IMR-90 (cell line): ENCODE results near the gene ASXL3. TPM values are rescaled to one million over a fixed set of nuclear protein-coding genes. Genes with fewer than 3 reads are reported as not detected.

Source experiments
- ATAC-seq: fragments of 200-7000 bp; cut with Tn5 transposase; 2 replicates; pipeline ENCODE4 v1.9.1; 2020; ENCODE audit warnings: low read depth, mild to moderate bottlenecking, moderate library complexity
- BruUV-seq: library from RNA; stranded (reverse); fragments of 400-500 nt; replicated peaks from 2 replicates; lab custom pipeline; 2021; lab: Mats Ljungman, UMichigan
- CTCF ChIA-PET: fragments of 300-600 bp; formaldehyde crosslinking; extraction: SDS; loops from one replicate; lab custom pipeline; 2021; ENCODE audit warnings: antibody characterized with exemption; lab: Yijun Ruan, JAX
- POLR2A ChIA-PET: fragments of 300-600 bp; sonication (Branson Sonifier 250); formaldehyde crosslinking; loops from one replicate; lab custom pipeline; 2022; ENCODE audit warnings: antibody characterized with exemption; ENCODE audit not compliant: unreplicated experiment; lab: Charles Lee
- DNase-seq: peaks from one replicate; pipeline ENCODE4 v3.0.0; 2013
- H2AFZ ChIP-seq: replicated peaks from 2 replicates; pipeline ENCODE3; 2013; ENCODE audit warnings: low read length, mild to moderate bottlenecking; ENCODE audit not compliant: poor library complexity
- H2AK5ac ChIP-seq: 2 replicates; pipeline ENCODE4 v1.6.1; 2013; ENCODE audit warnings: low read depth, low read length, inconsistent platforms
- H2AK9ac ChIP-seq: replicated peaks from 2 replicates; pipeline ENCODE3; 2013; ENCODE audit warnings: mild to moderate bottlenecking, low read depth, low read length, moderate library complexity; ENCODE audit not compliant: poor library complexity
- H2BK120ac ChIP-seq: 2 replicates; pipeline ENCODE4 v1.6.1; 2013; ENCODE audit warnings: low read depth, low read length, inconsistent platforms
- H2BK15ac ChIP-seq: 3 replicates; pipeline ENCODE4 v1.6.1; 2013; ENCODE audit warnings: low read depth, low read length, inconsistent platforms
- H2BK20ac ChIP-seq: 2 replicates; pipeline ENCODE4 v1.6.1; 2013; ENCODE audit warnings: low read depth, mild to moderate bottlenecking, inconsistent platforms, low read length, moderate library complexity
- H2BK5ac ChIP-seq: 2 replicates; pipeline ENCODE4 v1.6.1; 2013; ENCODE audit warnings: mild to moderate bottlenecking, low read depth, low read length, inconsistent platforms; ENCODE audit not compliant: poor library complexity, severe bottlenecking
- H3K14ac ChIP-seq: replicated peaks from 2 replicates; pipeline ENCODE4 v1.6.1; 2013; ENCODE audit warnings: low read depth, low read length, inconsistent platforms
- H3K18ac ChIP-seq: 2 replicates; pipeline ENCODE4 v1.6.1; 2013; ENCODE audit warnings: low read depth, low read length, control low read depth
- H3K23ac ChIP-seq: 2 replicates; pipeline ENCODE4 v1.6.1; 2013; ENCODE audit warnings: low read depth, low read length, inconsistent platforms
- H3K27ac ChIP-seq: 2 replicates; pipeline ENCODE4 v1.5.1; 2013; ENCODE audit warnings: mild to moderate bottlenecking, control low read depth, low read length; ENCODE audit not compliant: insufficient read depth
- H3K27me3 ChIP-seq: 2 replicates; pipeline ENCODE4 v1.6.1; 2013; ENCODE audit warnings: low read length; ENCODE audit not compliant: control insufficient read depth, insufficient read depth
- H3K36me3 ChIP-seq: 2 replicates; pipeline ENCODE4 v1.6.1; 2013; ENCODE audit warnings: low read length, mixed read lengths; ENCODE audit not compliant: control insufficient read depth, insufficient read depth
- H3K4ac ChIP-seq: 2 replicates; pipeline ENCODE4 v1.6.1; 2013; ENCODE audit warnings: low read depth, low read length, inconsistent platforms
- H3K4me1 ChIP-seq: 2 replicates; pipeline ENCODE4 v1.6.1; 2013; ENCODE audit warnings: low read length, mixed read lengths; ENCODE audit not compliant: control insufficient read depth, insufficient read depth
- H3K4me2 ChIP-seq: 2 replicates; pipeline ENCODE4 v1.6.1; 2013; ENCODE audit warnings: low read depth, mild to moderate bottlenecking, control low read depth, low read length, moderate library complexity
- H3K4me3 ChIP-seq: 2 replicates; pipeline ENCODE4 v1.5.1; 2013; ENCODE audit warnings: low read depth, mild to moderate bottlenecking, control low read depth, low read length, moderate library complexity; ENCODE audit not compliant: insufficient read depth
- H3K56ac ChIP-seq: 2 replicates; pipeline ENCODE4 v1.6.1; 2013; ENCODE audit warnings: low read length, inconsistent platforms; ENCODE audit not compliant: insufficient read depth; ENCODE audit errors: extremely low read depth
- H3K79me1 ChIP-seq, 2 experiments: 2 replicates each; pipeline ENCODE4 v1.6.1; 2013; ENCODE audit warnings: low read length in 2 of 2, inconsistent platforms in 1 of 2, low read depth in 1 of 2
- H3K9ac ChIP-seq: 2 replicates; pipeline ENCODE4 v1.6.1; 2013; ENCODE audit warnings: low read depth, low read length, control low read depth
- H3K9me1 ChIP-seq: 2 replicates; pipeline ENCODE4 v1.6.1; 2013; ENCODE audit warnings: low read length, inconsistent platforms; ENCODE audit not compliant: insufficient read depth
- H3K9me3 ChIP-seq: 2 replicates; pipeline ENCODE4 v1.6.1; 2013; ENCODE audit warnings: low read length; ENCODE audit not compliant: control insufficient read depth, insufficient read depth
- H4K20me1 ChIP-seq: 2 replicates; pipeline ENCODE4 v1.6.1; 2013; ENCODE audit warnings: low read length, inconsistent platforms; ENCODE audit not compliant: insufficient read depth
- H4K5ac ChIP-seq: 2 replicates; pipeline ENCODE4 v1.6.1; 2013; ENCODE audit warnings: mild to moderate bottlenecking, low read depth, low read length, control low read depth
- H4K8ac ChIP-seq, 2 experiments: 2 replicates each; pipeline ENCODE4 v1.6.1; 2013; ENCODE audit warnings: low read depth in 2 of 2, low read length in 2 of 2, control low read depth in 1 of 2, inconsistent platforms in 1 of 2
- H4K91ac ChIP-seq: 2 replicates; pipeline ENCODE4 v1.6.1; 2013; ENCODE audit warnings: low read depth, low read length, inconsistent platforms; ENCODE audit not compliant: insufficient read depth
- BHLHE40 ChIP-seq: fragments of 150-350 bp; IDR thresholded peaks from 2 replicates; pipeline ENCODE4 v1.6.1; 2016; ENCODE audit warnings: mild to moderate bottlenecking, low read depth, low read length
- CEBPB ChIP-seq: IDR thresholded peaks from 2 replicates; pipeline ENCODE4 v1.6.1; 2012; ENCODE audit warnings: low read depth, low read length, improper control_type of control experiment
- CHD1 ChIP-seq: IDR thresholded peaks from 2 replicates; pipeline ENCODE4 v1.6.1; 2012; ENCODE audit warnings: low read depth, low read length, improper control_type of control experiment
- FOS ChIP-seq: fragments of 150-350 bp; IDR thresholded peaks from 2 replicates; pipeline ENCODE4 v1.6.1; 2016; ENCODE audit warnings: low read depth, low read length
- MAFK ChIP-seq: IDR thresholded peaks from 2 replicates; pipeline ENCODE4 v1.6.1; 2012; ENCODE audit warnings: low read depth, low read length, improper control_type of control experiment
- MAZ ChIP-seq: IDR thresholded peaks from 2 replicates; pipeline ENCODE4 v1.6.1; 2012; ENCODE audit warnings: low read depth, mild to moderate bottlenecking, low read length, improper control_type of control experiment, moderate library complexity, borderline replicate concordance
- MXI1 ChIP-seq: IDR thresholded peaks from 2 replicates; pipeline ENCODE4 v1.6.1; 2012; ENCODE audit warnings: low read depth, mild to moderate bottlenecking, low read length, moderate library complexity, borderline replicate concordance
- NFE2L2 ChIP-seq: fragments of 150-350 bp; IDR thresholded peaks from 2 replicates; pipeline ENCODE4 v1.6.1; 2016; ENCODE audit warnings: low read depth, mild to moderate bottlenecking, low read length
- POLR2A ChIP-seq: IDR thresholded peaks from 2 replicates; pipeline ENCODE4 v1.6.1; 2012; ENCODE audit warnings: mild to moderate bottlenecking, low read depth, low read length
- RAD21 ChIP-seq: IDR thresholded peaks from 2 replicates; pipeline ENCODE4 v1.6.1; 2012; ENCODE audit warnings: low read length, improper control_type of control experiment
- RCOR1 ChIP-seq: IDR thresholded peaks from 2 replicates; pipeline ENCODE4 v1.6.1; 2012; ENCODE audit warnings: mild to moderate bottlenecking, low read length, improper control_type of control experiment; ENCODE audit not compliant: insufficient replicate concordance
- SMC3 ChIP-seq: fragments of 150-350 bp; IDR thresholded peaks from 2 replicates; pipeline ENCODE4 v1.6.1; 2016; ENCODE audit warnings: low read depth, mild to moderate bottlenecking, antibody characterized with exemption, low read length, moderate library complexity
- WGBS, 2 experiments: methylation state at CpG; one replicate each; pipeline versions ENCODE4 v1.1.5 to v1.1.7; 2013; ENCODE audit warnings: missing lambda C conversion rate in 2 of 2; ENCODE audit not compliant: insufficient read length in 1 of 2; ENCODE audit errors: extremely low coverage in 2 of 2; 5-methylcytosine and 5-hydroxymethylcytosine counted together
- dilution Hi-C: fragments of 300-500 bp; cut with HindIII; formaldehyde crosslinking; loops from one replicate; pipeline ENCODE4 v1.14.3; 2018; ENCODE audit warnings: low sequenced_read_pairs; ENCODE audit not compliant: unreplicated experiment
- in situ Hi-C: fragments of 300-500 bp; cut with MboI; formaldehyde crosslinking; loops from 3 replicates; pipeline ENCODE4 v1.14.3; 2019; ENCODE audit warnings: low sequenced_read_pairs, inconsistent platforms, mixed read lengths
- intact Hi-C: fragments of 100-400 bp; cut with micrococcal nuclease; formaldehyde crosslinking; loops from 2 replicates; pipeline ENCODE4 v1.10.0; 2022
- polyA plus RNA-seq, 3 experiments: library from polyadenylated mRNA; depleted of rRNA; stranded (reverse); fragments of >200 nt; gene quantifications; 2 replicates each; pipeline ENCODE4 v1.2.3, GENCODE V29; 2012; ENCODE audit warnings: low replicate concordance in 1 of 3
- total RNA-seq: library from RNA; depleted of rRNA; stranded (reverse); fragments of >200 nt; gene quantifications from 2 replicates; pipeline ENCODE4 v1.2.3, GENCODE V29; 2012
- TF ChIP-seq, protein P1 (sequence below): fragments of 150-350 bp; IDR thresholded peaks from 2 replicates; pipeline ENCODE4 v1.6.1; 2016; ENCODE audit warnings: low read depth, mild to moderate bottlenecking, low read length, moderate library complexity, borderline replicate concordance
- TF ChIP-seq, protein P2 (sequence below): conservative IDR thresholded peaks from 2 replicates; pipeline ENCODE4 v1.5.1; 2012; ENCODE audit warnings: mild to moderate bottlenecking, low read depth, low read length, improper control_type of control experiment

The ASXL3 gene
- total and polyA plus RNA-seq, 2 of the 4 experiments (the other 2 are of a cell fraction) = 0.03 to 0.54 TPM

DNA sequence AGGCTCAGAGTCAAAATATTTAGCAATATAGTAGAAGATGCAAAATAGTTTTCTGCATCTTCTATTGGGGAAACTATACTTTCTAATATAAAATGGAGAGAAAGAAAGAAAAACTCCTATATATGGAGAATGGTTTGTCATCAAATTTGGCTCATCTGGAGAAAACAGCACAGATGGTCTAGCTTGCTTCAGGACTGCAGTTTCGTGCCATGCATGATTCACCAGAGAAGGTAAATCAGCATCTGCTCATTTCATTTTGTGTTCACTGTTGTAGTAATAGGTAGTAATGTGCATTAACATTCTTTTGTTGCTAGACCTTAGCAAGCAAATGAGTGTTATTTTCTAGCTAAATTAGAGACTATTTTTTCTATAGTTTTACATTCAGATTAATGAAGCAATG is 179.0 kb downstream of the ASXL3 start:
- Histone ChIP-seq H3K9me3 (no peaks in the 10 kb centered on the region), H2BK120ac (no peak overlapping the region)
- POLR2A ChIA-PET = no interaction called here

More for the DNA sequence above, 179.0 kb downstream of the ASXL3 start:
- TF ChIP-seq MAZ (no peak), RCOR1 (no peak), MXI1 (no peak), CHD1 (no peak), BHLHE40 (no peak), SMC3 (no peak), RAD21 (no peak), CEBPB (no peak), MAFK (no peak), POLR2A (no peak), NFE2L2 (no peak), FOS (no peak)
- TF ChIP-seq, protein P1, sequence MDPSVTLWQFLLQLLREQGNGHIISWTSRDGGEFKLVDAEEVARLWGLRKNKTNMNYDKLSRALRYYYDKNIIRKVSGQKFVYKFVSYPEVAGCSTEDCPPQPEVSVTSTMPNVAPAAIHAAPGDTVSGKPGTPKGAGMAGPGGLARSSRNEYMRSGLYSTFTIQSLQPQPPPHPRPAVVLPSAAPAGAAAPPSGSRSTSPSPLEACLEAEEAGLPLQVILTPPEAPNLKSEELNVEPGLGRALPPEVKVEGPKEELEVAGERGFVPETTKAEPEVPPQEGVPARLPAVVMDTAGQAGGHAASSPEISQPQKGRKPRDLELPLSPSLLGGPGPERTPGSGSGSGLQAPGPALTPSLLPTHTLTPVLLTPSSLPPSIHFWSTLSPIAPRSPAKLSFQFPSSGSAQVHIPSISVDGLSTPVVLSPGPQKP = no peak
- TF ChIP-seq, protein P2, sequence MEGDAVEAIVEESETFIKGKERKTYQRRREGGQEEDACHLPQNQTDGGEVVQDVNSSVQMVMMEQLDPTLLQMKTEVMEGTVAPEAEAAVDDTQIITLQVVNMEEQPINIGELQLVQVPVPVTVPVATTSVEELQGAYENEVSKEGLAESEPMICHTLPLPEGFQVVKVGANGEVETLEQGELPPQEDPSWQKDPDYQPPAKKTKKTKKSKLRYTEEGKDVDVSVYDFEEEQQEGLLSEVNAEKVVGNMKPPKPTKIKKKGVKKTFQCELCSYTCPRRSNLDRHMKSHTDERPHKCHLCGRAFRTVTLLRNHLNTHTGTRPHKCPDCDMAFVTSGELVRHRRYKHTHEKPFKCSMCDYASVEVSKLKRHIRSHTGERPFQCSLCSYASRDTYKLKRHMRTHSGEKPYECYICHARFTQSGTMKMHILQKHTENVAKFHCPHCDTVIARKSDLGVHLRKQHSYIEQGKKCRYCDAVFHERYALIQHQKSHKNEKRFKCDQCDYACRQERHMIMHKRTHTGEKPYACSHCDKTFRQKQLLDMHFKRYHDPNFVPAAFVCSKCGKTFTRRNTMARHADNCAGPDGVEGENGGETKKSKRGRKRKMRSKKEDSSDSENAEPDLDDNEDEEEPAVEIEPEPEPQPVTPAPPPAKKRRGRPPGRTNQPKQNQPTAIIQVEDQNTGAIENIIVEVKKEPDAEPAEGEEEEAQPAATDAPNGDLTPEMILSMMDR = no peak
- in situ Hi-C loops = no loop called here
- DNase-seq = peak; percentile 55
- no peaks in the 10 kb centered on the region for H3K79me1 ChIP-seq
- H3K9me1 ChIP-seq = no peaks in the 10 kb centered on the region
- no peak overlapping the region for H3K14ac ChIP-seq
- no peak for ATAC-seq
- H3K56ac ChIP-seq = no peak overlapping the region
- H3K4me3 ChIP-seq = no peak overlapping the region
- dilution Hi-C loops = no loop called here
- no peak overlapping the region for H2AK9ac ChIP-seq
- H3K4me2 ChIP-seq = no peak overlapping the region
- peaks cover 4% of the 10 kb centered on the region; the same call in 1 of the 2 replicates for H3K27me3 ChIP-seq
- H2BK5ac ChIP-seq = no peak overlapping the region
- H4K20me1 ChIP-seq = no peaks in the 10 kb centered on the region
- no peak overlapping the region for H3K18ac ChIP-seq
- H3K9ac ChIP-seq = no peak overlapping the region
- no peak overlapping the region for H4K91ac ChIP-seq
- CTCF ChIA-PET = interaction anchor here (0.7 kb wide), 2 partner anchors 82 to 304 kb away, joined by 3 to 10 read pairs; no protein-coding TSS in a partner anchor
- H3K4ac ChIP-seq = no peak overlapping the region
- H2BK15ac ChIP-seq = no peak overlapping the region
- no CpG with 5 or more reads among the region's 1 CpG for WGBS, 2 experiments
- intact Hi-C loops = loop anchor here (5.0 to 10.0 kb wide), 2 partner anchors 180 to 568 kb away; partner anchors contain the start of gene ASXL3
- H2AK5ac ChIP-seq = no peak overlapping the region
- H4K5ac ChIP-seq = no peak overlapping the region
- H3K27ac ChIP-seq = no peak overlapping the region
- H3K23ac ChIP-seq = no peak overlapping the region
- H3K36me3 ChIP-seq = no peaks in the 10 kb centered on the region
- H3K4me1 ChIP-seq = peaks cover 5% of the 10 kb centered on the region; the same call in 1 of the 2 replicates
- H2BK20ac ChIP-seq = no peak overlapping the region
- H4K8ac ChIP-seq = no peak overlapping the region
- BruUV-seq = no TSS peak
- H2AFZ ChIP-seq = no peak overlapping the region
